Neural cell (in vitro differentiated cells): ENCODE results near the gene PCGF3.

Source experiments
- CTCF ChIP-seq: fragments of 450-650 bp; IDR thresholded peaks from 2 replicates; pipeline ENCODE4 v1.5.1; 2014; ENCODE audit warnings: antibody characterized with exemption, mild to moderate bottlenecking, moderate library complexity; ENCODE audit not compliant: poor library complexity, severe bottlenecking
- POLR2AphosphoS5 ChIP-seq: IDR thresholded peaks from 2 replicates; pipeline ENCODE4 v1.6.1; 2012
- SMC3 ChIP-seq: fragments of 450-650 bp; conservative IDR thresholded peaks from 2 replicates; pipeline ENCODE4 v1.6.1; 2014; ENCODE audit warnings: antibody characterized with exemption, mild to moderate bottlenecking, moderate library complexity; ENCODE audit not compliant: poor library complexity

GRCh38 chr4:663438-664428 lies 41.9 kb upstream of the PCGF3 start:
- no peak for TF ChIP-seq POLR2AphosphoS5
- peak; percentile 14 for TF ChIP-seq CTCF
- TF ChIP-seq SMC3: no peak
